MCF 10A (cell line): ENCODE results near the gene PNMA8C. TPM values are rescaled to one million over a fixed set of nuclear protein-coding genes. Genes with fewer than 3 reads are reported as not detected.
A peak's percentile ranks its signal among the peaks of the same experiment; 100 is the strongest.

ENCODE experiments used
- BruUV-seq: library from RNA; stranded (reverse); fragments of 400-500 nt; replicated peaks from 2 replicates; lab custom pipeline; 2021; lab: Mats Ljungman, UMichigan
- CTCF ChIA-PET: fragments of 300-600 bp; sonication (Branson Sonifier 250); formaldehyde crosslinking; extraction: SDS; loops from one replicate; lab custom pipeline; 2021; ENCODE audit warnings: antibody characterized with exemption, inconsistent platforms; lab: Yijun Ruan, JAX
- POLR2A ChIA-PET: fragments of 300-600, 350-650 bp; sonication (Branson Sonifier 250); formaldehyde crosslinking; extraction: SDS; loops from one replicate; lab custom pipeline; 2020; ENCODE audit warnings: antibody characterized with exemption, inconsistent platforms; lab: Yijun Ruan, JAX
- DNase-seq: peaks from one replicate; pipeline ENCODE4 v3.0.0-alpha.2; 2018; ENCODE audit not compliant: unreplicated experiment
- H3K27ac Mint-ChIP-seq: one replicate; pipeline ENCODE4 v1.8.0; 2022; ENCODE audit warnings: mild to moderate bottlenecking, low read depth, mixed read lengths; ENCODE audit not compliant: unreplicated experiment
- H3K27me3 Mint-ChIP-seq: one replicate; pipeline ENCODE4 v1.8.0; 2022; ENCODE audit warnings: mixed read lengths; ENCODE audit not compliant: insufficient read depth, unreplicated experiment
- H3K36me3 Mint-ChIP-seq: one replicate; pipeline ENCODE4 v1.8.0; 2022; ENCODE audit warnings: mild to moderate bottlenecking, moderate library complexity, mixed read lengths; ENCODE audit not compliant: insufficient read depth, unreplicated experiment
- H3K4me1 Mint-ChIP-seq: one replicate; pipeline ENCODE4 v1.8.0; 2022; ENCODE audit warnings: mixed read lengths; ENCODE audit not compliant: insufficient read depth, unreplicated experiment
- H3K4me3 Mint-ChIP-seq: one replicate; pipeline ENCODE4 v1.8.0; 2022; ENCODE audit warnings: mild to moderate bottlenecking, moderate library complexity, mixed read lengths; ENCODE audit not compliant: unreplicated experiment
- H3K9me3 Mint-ChIP-seq: one replicate; pipeline ENCODE4 v1.8.0; 2022; ENCODE audit warnings: mixed read lengths; ENCODE audit not compliant: unreplicated experiment
- CTCF ChIP-seq: fragments of 200-600 bp; IDR thresholded peaks from one replicate; pipeline ENCODE4 v1.8.0; 2022; ENCODE audit warnings: antibody characterized with exemption, mild to moderate bottlenecking; ENCODE audit not compliant: unreplicated experiment
- intact Hi-C: fragments of 100-400 bp; cut with micrococcal nuclease; formaldehyde crosslinking; loops from 2 replicates; pipeline ENCODE4 v1.14.1; 2022
- total RNA-seq: library from RNA; stranded (reverse); gene quantifications from 2 replicates; pipeline ENCODE4 v1.2.3, GENCODE V29; 2022

The PNMA8C gene
- total RNA-seq, 1 experiment from 2014 or later: not detected

GRCh38 chr19:46427518-46428045 is 1.2 kb downstream of the PNMA8C start:
- no peak for DNase-seq
- no peak for TF ChIP-seq CTCF
- Mint-ChIP-seq H3K4me1 (no peaks in the 10 kb centered on the region), H3K27me3 (peaks cover 10% of the 10 kb centered on the region), H3K36me3 (peaks cover 5% of the 10 kb centered on the region), H3K27ac (no peak overlapping the region), H3K9me3 (no peaks in the 10 kb centered on the region), H3K4me3 (no peak overlapping the region)
- ChIA-PET POLR2A (no interaction called here), CTCF (interaction anchor here (0.6 to 0.9 kb wide), 4 partner anchors 33 to 122 kb away, joined by 3 to 5 read pairs (median 3); no protein-coding TSS in a partner anchor)
- intact Hi-C loops: no loop called here
- BruUV-seq: no TSS peak

GRCh38 chr19:46426506-46427162 is 2.1 kb downstream of the PNMA8C start:
- H3K4me3 Mint-ChIP-seq: no peak overlapping the region
- ChIA-PET CTCF (interaction anchor here (0.6 to 1.5 kb wide), 2 partner anchors 25 to 34 kb away, joined by 3 read pairs; no protein-coding TSS in a partner anchor), POLR2A (no interaction called here)
- BruUV-seq: no TSS peak
- H3K4me1 Mint-ChIP-seq: no peaks in the 10 kb centered on the region
- H3K9me3 Mint-ChIP-seq: no peaks in the 10 kb centered on the region
- intact Hi-C loops: no loop called here
- H3K27me3 Mint-ChIP-seq: peaks cover 10% of the 10 kb centered on the region
- TF ChIP-seq CTCF: no peak
- DNase-seq: no peak
- peaks cover 5% of the 10 kb centered on the region for H3K36me3 Mint-ChIP-seq
- H3K27ac Mint-ChIP-seq: no peak overlapping the region

- peaks cover 5% of the 10 kb centered on the region for H3K36me3 Mint-ChIP-seq
- POLR2A ChIA-PET: no interaction called here
- BruUV-seq: no TSS peak
- no peak overlapping the region for H3K4me3 Mint-ChIP-seq
- CTCF ChIA-PET: interaction anchor here (0.6 to 1.5 kb wide), 2 partner anchors 25 to 31 kb away, joined by 3 read pairs; no protein-coding TSS in a partner anchor
- H3K27me3 Mint-ChIP-seq: peaks cover 10% of the 10 kb centered on the region
- no peaks in the 10 kb centered on the region for H3K9me3 Mint-ChIP-seq
- no peak for TF ChIP-seq CTCF
- intact Hi-C loops: no loop called here
- peak; percentile 24 for DNase-seq
- H3K4me1 Mint-ChIP-seq: no peaks in the 10 kb centered on the region
- no peak overlapping the region for H3K27ac Mint-ChIP-seq
Observed at GRCh38 chr19:46426035-46426505, 2.7 kb downstream of the PNMA8C start.

- CTCF ChIA-PET: interaction anchor here (0.7 kb wide), 1 partner anchor 61 kb away, joined by 3 read pairs; no protein-coding TSS in a partner anchor
- H3K4me3 Mint-ChIP-seq: no peak overlapping the region
Observed at GRCh38 chr19:46423188-46423587, 5.5 kb downstream of the PNMA8C start.

More at GRCh38 chr19:46423188-46423587, 5.5 kb downstream of the PNMA8C start:
- no peak overlapping the region for H3K27ac Mint-ChIP-seq
- intact Hi-C loops: no loop called here
- POLR2A ChIA-PET: no interaction called here
- H3K36me3 Mint-ChIP-seq: peaks cover 5% of the 10 kb centered on the region
- H3K9me3 Mint-ChIP-seq: no peaks in the 10 kb centered on the region
- no TSS peak for BruUV-seq
- no peak for DNase-seq
- TF ChIP-seq CTCF: no peak
- H3K27me3 Mint-ChIP-seq: peaks cover 10% of the 10 kb centered on the region
- no peaks in the 10 kb centered on the region for H3K4me1 Mint-ChIP-seq
